HG03565 (cell line): ENCODE results near the gene GRIN1.
A peak's percentile ranks its signal among the peaks of the same experiment; 100 is the strongest.

Experiments used
- ATAC-seq: cut with Tn5 transposase; IDR thresholded peaks from one replicate; pipeline ENCODE4 v1.9.1; 2021; ENCODE audit warnings: mild to moderate bottlenecking, moderate library complexity; ENCODE audit not compliant: unreplicated experiment

GRIN1 gene

GRCh38 chr9:137189297-137190295 is 50.6 kb downstream of the GRIN1 start:
- ATAC-seq = no peak

- no peak for ATAC-seq
Observed at GRCh38 chr9:137190315-137190856, 51.4 kb downstream of the GRIN1 start.

- no peak for ATAC-seq
Observed at GRCh38 chr9:137191245-137191644, 52.3 kb downstream of the GRIN1 start.

- no peak for ATAC-seq
Observed at GRCh38 chr9:137191691-137192447, 52.9 kb downstream of the GRIN1 start.

- no peak for ATAC-seq
Observed at GRCh38 chr9:137192448-137192780, 53.5 kb downstream of the GRIN1 start.

- no peak for ATAC-seq
Observed at GRCh38 chr9:137192859-137193258, 53.9 kb downstream of the GRIN1 start.

- no peak for ATAC-seq
Observed at GRCh38 chr9:137193771-137194170, 54.8 kb downstream of the GRIN1 start.

GRCh38 chr9:137194388-137194787 is 55.4 kb downstream of the GRIN1 start:
- ATAC-seq = no peak

GRCh38 chr9:137194909-137195308 is 56.0 kb downstream of the GRIN1 start:
- no peak for ATAC-seq

- no peak for ATAC-seq
Observed at GRCh38 chr9:137195525-137196220, 56.7 kb downstream of the GRIN1 start.

GRCh38 chr9:137198051-137198901 is 59.3 kb downstream of the GRIN1 start:
- ATAC-seq = no peak

- ATAC-seq = no peak
Observed at GRCh38 chr9:137198902-137199283, 59.9 kb downstream of the GRIN1 start.

- no peak for ATAC-seq
Observed at GRCh38 chr9:137199411-137200121, 60.6 kb downstream of the GRIN1 start.

GRCh38 chr9:137200311-137201204 is 61.6 kb downstream of the GRIN1 start, which contains the start of gene TPRN:
Gene TPRN, minus strand, starts transcription at chr9:137200741. Its CDS starts 30 bp downstream, at chr9:137200711.
- peak; percentile 81 for ATAC-seq

- no peak for ATAC-seq
Observed at GRCh38 chr9:137201205-137201868, 62.4 kb downstream of the GRIN1 start.

- no peak for ATAC-seq
Observed at GRCh38 chr9:137202966-137203365, 64.0 kb downstream of the GRIN1 start.

GRCh38 chr9:137204731-137205125 is 65.8 kb downstream of the GRIN1 start:
- no peak for ATAC-seq
